HepG2 (cell line): ENCODE data around the gene ATG16L2. TPM values are rescaled to one million over a fixed set of nuclear protein-coding genes. Genes with fewer than 3 reads are reported as not detected.

Experiments
- AHR ChIP-seq: IDR thresholded peaks from 2 replicates; pipeline ENCODE4 v1.6.1; 2018; ENCODE audit warnings: missing genetic modification reagents, missing compliant biosample characterization
- ISX ChIP-seq: sonication (generic); formaldehyde crosslinking; conservative IDR thresholded peaks from 2 replicates; pipeline ENCODE4 v1.5.0; 2020; ENCODE audit warnings: missing genetic modification reagents
- MTA3 ChIP-seq: sonication (generic); formaldehyde crosslinking; IDR thresholded peaks from 2 replicates; pipeline ENCODE4 v1.4.0; 2020; ENCODE audit warnings: missing genetic modification reagents
- NFE2 ChIP-seq: sonication (generic); formaldehyde crosslinking; IDR thresholded peaks from 2 replicates; pipeline ENCODE4 v1.4.0; 2020; ENCODE audit warnings: missing genetic modification reagents
- NONO ChIP-seq, 2 experiments: fragments of 450-650 bp in 1 of 2; sonication (generic) in 1 of 2; formaldehyde crosslinking in 1 of 2; IDR thresholded peaks in 1 of 2; conservative IDR thresholded peaks in 1 of 2; 2 replicates each; pipeline versions ENCODE4 v1.6.1 to v1.8.0; 2017 to 2022; ENCODE audit warnings: mild to moderate bottlenecking in 1 of 2, missing genetic modification reagents in 1 of 2, moderate library complexity in 1 of 2
- NPAS2 ChIP-seq: sonication (generic); formaldehyde crosslinking; IDR thresholded peaks from 2 replicates; pipeline ENCODE4 v1.8.0; 2022; ENCODE audit warnings: mild to moderate bottlenecking, missing genetic modification reagents, borderline replicate concordance
- TRIM24 ChIP-seq: sonication (generic); formaldehyde crosslinking; IDR thresholded peaks from 2 replicates; pipeline ENCODE4 v1.8.0; 2022; ENCODE audit warnings: mild to moderate bottlenecking, missing genetic modification reagents
- WIZ ChIP-seq: sonication (generic); formaldehyde crosslinking; IDR thresholded peaks from 2 replicates; pipeline ENCODE4 v1.5.1; 2020; ENCODE audit warnings: mild to moderate bottlenecking, missing genetic modification reagents
- ZBTB21 ChIP-seq: sonication (generic); formaldehyde crosslinking; IDR thresholded peaks from 2 replicates; pipeline ENCODE4 v1.4.0; 2020; ENCODE audit warnings: missing genetic modification reagents
- ZFY ChIP-seq: sonication (generic); formaldehyde crosslinking; IDR thresholded peaks from 2 replicates; pipeline ENCODE4 v1.4.0; 2020; ENCODE audit warnings: missing genetic modification reagents
- ZNF563 ChIP-seq: sonication (generic); formaldehyde crosslinking; IDR thresholded peaks from 2 replicates; pipeline ENCODE4 v1.8.0; 2022; ENCODE audit warnings: mild to moderate bottlenecking, moderate library complexity, missing genetic modification reagents
- ZNF598 ChIP-seq: sonication (generic); formaldehyde crosslinking; IDR thresholded peaks from 2 replicates; pipeline ENCODE4 v1.5.1; 2020; ENCODE audit warnings: mild to moderate bottlenecking, missing genetic modification reagents, borderline replicate concordance
- ZNF703 ChIP-seq: sonication (generic); formaldehyde crosslinking; IDR thresholded peaks from 2 replicates; pipeline ENCODE4 v1.5.1; 2020; ENCODE audit warnings: missing genetic modification reagents, mild to moderate bottlenecking, moderate library complexity, borderline replicate concordance
- polyA plus RNA-seq, 8 experiments: library from polyadenylated mRNA; depleted of rRNA in 3 of 8; stranded (reverse) in 7 of 8; unstranded in 1 of 8; fragments of >200 nt; fragmentation: Illumina TruSeq in 4 of 8; extraction: Trizol in 4 of 8; gene quantifications; 2 replicates each; pipeline versions ENCODE4 v1.2.1 to v1.2.3, GENCODE V29; 2011 to 2016; ENCODE audit warnings: low read depth in 4 of 8, missing spikeins in 1 of 8, mixed read lengths in 1 of 8; ENCODE audit not compliant: insufficient read depth in 1 of 8
- total RNA-seq, 5 experiments: library from RNA; depleted of rRNA; stranded (reverse); fragments of >200 nt; fragmentation: Illumina TruSeq; extraction: Trizol; gene quantifications; 2 replicates each; pipeline ENCODE4 v1.2.3, GENCODE V29; 2016; ENCODE audit warnings: low read depth in 1 of 5
- TF ChIP-seq, protein P1 (sequence below): IDR thresholded peaks from 2 replicates; pipeline ENCODE4 v1.6.1; 2018; ENCODE audit warnings: missing genetic modification reagents
- TF ChIP-seq, protein P2 (sequence below): IDR thresholded peaks from 2 replicates; pipeline ENCODE4 v1.6.1; 2016; ENCODE audit warnings: missing biosample characterization, missing genetic modification reagents, low read depth
- TF ChIP-seq, protein P3 (sequence below): IDR thresholded peaks from 2 replicates; pipeline ENCODE4 v1.6.1; 2018; ENCODE audit warnings: missing genetic modification reagents, mild to moderate bottlenecking, missing compliant biosample characterization
- TF ChIP-seq, protein P4 (sequence below): sonication (generic); formaldehyde crosslinking; IDR thresholded peaks from 2 replicates; pipeline ENCODE4 v1.4.0; 2020; ENCODE audit warnings: mild to moderate bottlenecking, missing genetic modification reagents
- TF ChIP-seq, protein P5 (sequence below): sonication (generic); formaldehyde crosslinking; IDR thresholded peaks from 2 replicates; pipeline ENCODE4 v1.8.0; 2022; ENCODE audit warnings: mild to moderate bottlenecking, missing genetic modification reagents; ENCODE audit not compliant: insufficient replicate concordance
- TF ChIP-seq, protein P6 (sequence below): sonication (generic); formaldehyde crosslinking; IDR thresholded peaks from 2 replicates; pipeline ENCODE4 v1.4.0; 2020; ENCODE audit warnings: low read depth, mild to moderate bottlenecking, missing genetic modification reagents

ATG16L2 gene
- total and polyA plus RNA-seq, 2 of the 13 experiments (the other 11 are each of a cell fraction or from before 2014, with no cell fraction given): 6.2 to 14.8 TPM

DNA sequence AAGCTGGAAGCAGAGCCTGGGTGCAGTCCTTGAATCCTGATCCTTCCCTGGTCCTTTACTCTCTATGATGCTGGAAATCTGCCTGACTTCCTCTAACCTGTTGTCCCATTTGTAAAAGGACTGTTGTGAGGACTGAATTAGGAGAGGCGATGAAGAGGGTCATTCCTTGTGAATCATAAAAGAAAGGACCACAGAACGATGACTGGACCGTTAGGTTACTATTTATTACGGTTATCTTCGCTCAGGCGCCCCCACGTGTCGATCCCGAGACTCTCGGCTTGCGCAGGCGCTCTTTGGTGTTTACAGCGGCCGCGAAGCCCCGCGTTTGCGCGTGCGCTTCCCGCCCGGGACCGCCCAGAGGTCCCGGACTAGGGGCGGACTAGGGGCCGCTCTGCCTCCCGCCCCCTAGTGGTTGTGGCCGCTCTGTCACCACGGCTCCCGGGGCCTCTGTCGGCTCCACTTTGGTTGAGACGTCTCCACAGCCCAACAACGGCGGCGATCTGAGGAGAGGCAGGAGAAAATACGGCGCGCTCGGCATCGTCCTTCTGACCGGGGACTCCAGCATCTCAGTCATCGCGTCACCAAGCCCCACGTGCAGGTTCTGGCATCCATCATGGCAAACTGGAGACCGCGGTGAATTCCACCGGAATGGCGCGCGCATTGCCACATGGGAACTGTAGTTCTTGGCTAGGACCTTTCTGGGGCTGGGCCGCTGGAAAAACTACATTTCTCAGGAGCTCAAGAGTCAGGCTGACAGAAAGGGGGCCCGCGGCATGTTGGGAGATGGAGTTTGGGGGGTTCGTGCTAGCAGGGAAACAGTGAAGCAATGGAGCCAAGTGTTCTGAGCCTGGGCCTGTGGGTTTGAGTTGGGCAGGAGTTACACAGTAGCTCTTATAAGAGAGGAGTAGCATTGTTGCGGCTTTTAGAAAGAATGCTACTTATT lies 20.5 kb upstream of the ATG16L2 start, which contains the start of gene STARD10 (continued):
- TF ChIP-seq, protein P1, sequence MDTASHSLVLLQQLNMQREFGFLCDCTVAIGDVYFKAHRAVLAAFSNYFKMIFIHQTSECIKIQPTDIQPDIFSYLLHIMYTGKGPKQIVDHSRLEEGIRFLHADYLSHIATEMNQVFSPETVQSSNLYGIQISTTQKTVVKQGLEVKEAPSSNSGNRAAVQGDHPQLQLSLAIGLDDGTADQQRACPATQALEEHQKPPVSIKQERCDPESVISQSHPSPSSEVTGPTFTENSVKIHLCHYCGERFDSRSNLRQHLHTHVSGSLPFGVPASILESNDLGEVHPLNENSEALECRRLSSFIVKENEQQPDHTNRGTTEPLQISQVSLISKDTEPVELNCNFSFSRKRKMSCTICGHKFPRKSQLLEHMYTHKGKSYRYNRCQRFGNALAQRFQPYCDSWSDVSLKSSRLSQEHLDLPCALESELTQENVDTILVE (CRISPR knock-in tag): peak; percentile 24; the same call in 1 of the 2 replicates
- no peak for TF ChIP-seq ZNF703 (CRISPR knock-in tag)
- TF ChIP-seq ZNF563: 0 out of 2 replicates have a peak, but pooled peaks have one; percentile 29
- no peak for TF ChIP-seq MTA3 (CRISPR knock-in tag)
- peak; percentile 71; the same call in 1 of the 2 replicates for TF ChIP-seq ZNF598 (CRISPR knock-in tag)
- no peak; the same call in 1 of the 2 replicates for TF ChIP-seq AHR (CRISPR knock-in tag)
- TF ChIP-seq NPAS2: no peak
- TF ChIP-seq, protein P2, sequence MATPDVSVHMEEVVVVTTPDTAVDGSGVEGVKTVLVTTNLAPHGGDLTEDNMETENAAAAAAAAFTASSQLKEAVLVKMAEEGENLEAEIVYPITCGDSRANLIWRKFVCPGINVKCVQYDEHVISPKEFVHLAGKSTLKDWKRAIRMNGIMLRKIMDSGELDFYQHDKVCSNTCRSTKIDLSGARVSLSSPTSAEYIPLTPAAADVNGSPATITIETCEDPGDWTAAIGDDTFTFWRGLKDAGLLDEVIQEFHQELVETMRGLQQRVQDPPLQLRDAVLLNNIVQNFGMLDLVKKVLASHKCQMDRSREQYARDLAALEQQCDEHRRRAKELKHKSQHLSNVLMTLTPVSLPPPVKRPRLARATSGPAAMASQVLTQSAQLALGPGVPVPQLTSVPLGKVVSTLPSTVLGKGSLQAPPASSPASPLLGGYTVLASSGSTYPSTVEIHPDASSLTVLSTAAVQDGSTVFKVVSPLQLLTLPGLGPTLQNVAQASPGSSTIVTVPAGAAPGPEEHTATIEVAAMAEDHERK: no peak; the same call in 1 of the 2 replicates
- TF ChIP-seq ZFY (CRISPR knock-in tag): peak; percentile 81
- TF ChIP-seq, protein P3, sequence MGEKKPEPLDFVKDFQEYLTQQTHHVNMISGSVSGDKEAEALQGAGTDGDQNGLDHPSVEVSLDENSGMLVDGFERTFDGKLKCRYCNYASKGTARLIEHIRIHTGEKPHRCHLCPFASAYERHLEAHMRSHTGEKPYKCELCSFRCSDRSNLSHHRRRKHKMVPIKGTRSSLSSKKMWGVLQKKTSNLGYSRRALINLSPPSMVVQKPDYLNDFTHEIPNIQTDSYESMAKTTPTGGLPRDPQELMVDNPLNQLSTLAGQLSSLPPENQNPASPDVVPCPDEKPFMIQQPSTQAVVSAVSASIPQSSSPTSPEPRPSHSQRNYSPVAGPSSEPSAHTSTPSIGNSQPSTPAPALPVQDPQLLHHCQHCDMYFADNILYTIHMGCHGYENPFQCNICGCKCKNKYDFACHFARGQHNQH (CRISPR knock-in tag): peak; percentile 86
- no peak; the same call in 1 of the 2 replicates for TF ChIP-seq WIZ (CRISPR knock-in tag)
- no peak for TF ChIP-seq NONO (IDR thresholded peaks at IDR 0.05)
- TF ChIP-seq NONO (CRISPR knock-in tag; conservative IDR thresholded peaks at IDR 0.05): peak; percentile 71; the same call in 1 of the 2 replicates
- TF ChIP-seq, protein P4, sequence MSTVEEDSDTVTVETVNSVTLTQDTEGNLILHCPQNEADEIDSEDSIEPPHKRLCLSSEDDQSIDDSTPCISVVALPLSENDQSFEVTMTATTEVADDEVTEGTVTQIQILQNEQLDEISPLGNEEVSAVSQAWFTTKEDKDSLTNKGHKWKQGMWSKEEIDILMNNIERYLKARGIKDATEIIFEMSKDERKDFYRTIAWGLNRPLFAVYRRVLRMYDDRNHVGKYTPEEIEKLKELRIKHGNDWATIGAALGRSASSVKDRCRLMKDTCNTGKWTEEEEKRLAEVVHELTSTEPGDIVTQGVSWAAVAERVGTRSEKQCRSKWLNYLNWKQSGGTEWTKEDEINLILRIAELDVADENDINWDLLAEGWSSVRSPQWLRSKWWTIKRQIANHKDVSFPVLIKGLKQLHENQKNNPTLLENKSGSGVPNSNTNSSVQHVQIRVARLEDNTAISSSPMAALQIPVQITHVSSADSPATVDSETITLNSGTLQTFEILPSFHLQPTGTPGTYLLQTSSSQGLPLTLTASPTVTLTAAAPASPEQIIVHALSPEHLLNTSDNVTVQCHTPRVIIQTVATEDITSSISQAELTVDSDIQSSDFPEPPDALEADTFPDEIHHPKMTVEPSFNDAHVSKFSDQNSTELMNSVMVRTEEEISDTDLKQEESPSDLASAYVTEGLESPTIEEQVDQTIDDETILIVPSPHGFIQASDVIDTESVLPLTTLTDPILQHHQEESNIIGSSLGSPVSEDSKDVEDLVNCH: no peak
- TF ChIP-seq, protein P5, sequence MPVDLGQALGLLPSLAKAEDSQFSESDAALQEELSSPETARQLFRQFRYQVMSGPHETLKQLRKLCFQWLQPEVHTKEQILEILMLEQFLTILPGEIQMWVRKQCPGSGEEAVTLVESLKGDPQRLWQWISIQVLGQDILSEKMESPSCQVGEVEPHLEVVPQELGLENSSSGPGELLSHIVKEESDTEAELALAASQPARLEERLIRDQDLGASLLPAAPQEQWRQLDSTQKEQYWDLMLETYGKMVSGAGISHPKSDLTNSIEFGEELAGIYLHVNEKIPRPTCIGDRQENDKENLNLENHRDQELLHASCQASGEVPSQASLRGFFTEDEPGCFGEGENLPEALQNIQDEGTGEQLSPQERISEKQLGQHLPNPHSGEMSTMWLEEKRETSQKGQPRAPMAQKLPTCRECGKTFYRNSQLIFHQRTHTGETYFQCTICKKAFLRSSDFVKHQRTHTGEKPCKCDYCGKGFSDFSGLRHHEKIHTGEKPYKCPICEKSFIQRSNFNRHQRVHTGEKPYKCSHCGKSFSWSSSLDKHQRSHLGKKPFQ (CRISPR knock-in tag): no peak
- no peak for TF ChIP-seq TRIM24
- no peak for TF ChIP-seq ZBTB21 (CRISPR knock-in tag)
- no peak for TF ChIP-seq ISX (CRISPR knock-in tag)
- TF ChIP-seq, protein P6, sequence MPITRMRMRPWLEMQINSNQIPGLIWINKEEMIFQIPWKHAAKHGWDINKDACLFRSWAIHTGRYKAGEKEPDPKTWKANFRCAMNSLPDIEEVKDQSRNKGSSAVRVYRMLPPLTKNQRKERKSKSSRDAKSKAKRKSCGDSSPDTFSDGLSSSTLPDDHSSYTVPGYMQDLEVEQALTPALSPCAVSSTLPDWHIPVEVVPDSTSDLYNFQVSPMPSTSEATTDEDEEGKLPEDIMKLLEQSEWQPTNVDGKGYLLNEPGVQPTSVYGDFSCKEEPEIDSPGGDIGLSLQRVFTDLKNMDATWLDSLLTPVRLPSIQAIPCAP (CRISPR knock-in tag): no peak
- no peak for TF ChIP-seq NFE2 (CRISPR knock-in tag)
